CD4-positive, alpha-beta T cell treated with Interleukin-17A for 4 hours (primary cell): ENCODE data around the gene FAM199X.
"Not testable (repeated sequence)": the region's sequence is repeated elsewhere in the genome, so short reads cannot be mapped to it uniquely, and the experiment has no call there.

Experiments used
- DNase-seq: peaks from one replicate; pipeline ENCODE4 v3.0.0-alpha.2; 2020; ENCODE audit warnings: mixed read lengths

Gene FAM199X

DNA sequence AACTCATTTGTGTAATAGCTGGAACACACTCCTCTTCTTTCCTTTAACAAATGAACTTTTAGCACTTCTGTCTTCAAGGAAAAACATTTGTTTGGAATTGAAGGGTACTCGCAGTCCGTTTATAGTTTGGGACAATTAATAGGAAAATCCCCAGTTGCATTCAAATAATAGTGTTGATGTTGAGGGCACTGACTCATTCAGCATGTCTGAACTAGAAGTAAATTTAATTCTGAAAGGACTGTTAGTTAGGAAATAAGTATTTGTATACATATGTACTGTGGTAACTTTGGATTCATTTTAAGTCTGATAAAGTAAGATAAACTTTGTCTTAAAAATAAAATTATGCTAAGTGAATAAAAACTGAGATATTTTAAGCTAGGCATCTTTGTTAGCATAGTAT is 27.2 kb downstream of the FAM199X start:
- no peak for DNase-seq

DNA sequence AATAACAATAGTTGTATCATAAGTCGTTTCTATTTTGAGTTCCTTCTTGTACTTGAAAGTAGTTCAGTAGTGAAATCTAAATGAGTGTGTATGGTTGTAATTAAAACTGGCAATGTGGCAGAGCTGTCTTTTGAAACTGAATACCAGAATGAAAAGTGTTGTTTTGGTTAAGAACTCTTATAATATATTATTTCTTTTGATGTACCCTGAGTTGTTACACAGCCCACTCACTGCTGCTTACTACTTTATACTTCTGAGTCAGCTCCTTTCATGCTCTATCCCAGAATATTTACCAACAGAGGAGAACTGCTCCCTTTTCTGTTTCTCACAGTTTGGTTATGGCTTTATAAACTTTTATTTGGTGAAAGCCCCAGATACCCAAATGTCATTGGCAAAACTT is 28.8 kb downstream of the FAM199X start:
- DNase-seq, result no peak

DNA sequence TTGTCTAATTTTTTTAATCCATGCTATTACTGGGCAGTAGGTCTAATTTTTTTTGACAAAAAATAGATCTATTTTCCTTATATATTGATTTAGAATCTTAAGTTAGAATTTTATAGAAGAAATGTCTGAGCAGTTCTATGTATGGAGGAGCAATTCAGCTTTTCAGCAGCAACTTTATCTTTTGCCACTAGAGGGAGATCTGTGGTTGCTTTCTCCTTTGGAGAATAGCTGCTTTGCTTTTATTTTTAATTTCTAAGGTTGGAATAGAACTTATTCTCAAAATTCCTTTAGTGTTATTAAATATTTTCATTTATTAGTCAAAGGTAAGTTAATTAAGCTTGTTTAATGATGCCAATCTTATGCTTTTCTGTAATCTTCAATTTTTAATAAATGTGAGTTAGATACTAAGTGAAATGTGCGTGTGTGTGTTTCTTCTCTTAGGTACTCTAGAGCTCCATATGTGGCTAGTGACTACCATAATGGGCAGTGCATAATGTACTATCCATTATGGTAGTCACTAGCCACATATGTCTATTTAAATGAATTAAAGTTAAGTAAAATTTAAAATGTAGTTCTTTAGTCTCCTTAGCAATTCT is 29.3 kb downstream of the FAM199X start:
- DNase-seq, result no peak

DNA sequence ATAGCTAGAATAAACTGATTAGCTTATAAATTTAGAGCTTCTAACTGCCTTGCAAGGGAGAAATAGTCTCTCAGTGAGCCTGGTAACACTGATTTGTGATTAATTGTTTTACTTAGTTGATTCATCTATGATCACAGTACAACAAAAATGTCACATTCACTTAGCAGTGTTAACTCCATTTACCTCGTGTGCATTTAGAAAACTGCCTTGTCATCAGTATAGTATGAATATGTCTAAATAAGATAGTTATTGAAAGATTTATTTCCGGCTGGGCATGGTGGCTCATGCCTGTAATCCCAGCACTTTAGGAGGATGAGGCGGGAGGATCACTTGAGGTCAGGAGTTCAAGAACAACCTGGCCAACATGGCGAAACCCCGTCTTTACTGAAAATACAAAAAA is 39.3 kb downstream of the FAM199X start:
- no peak for DNase-seq

DNA sequence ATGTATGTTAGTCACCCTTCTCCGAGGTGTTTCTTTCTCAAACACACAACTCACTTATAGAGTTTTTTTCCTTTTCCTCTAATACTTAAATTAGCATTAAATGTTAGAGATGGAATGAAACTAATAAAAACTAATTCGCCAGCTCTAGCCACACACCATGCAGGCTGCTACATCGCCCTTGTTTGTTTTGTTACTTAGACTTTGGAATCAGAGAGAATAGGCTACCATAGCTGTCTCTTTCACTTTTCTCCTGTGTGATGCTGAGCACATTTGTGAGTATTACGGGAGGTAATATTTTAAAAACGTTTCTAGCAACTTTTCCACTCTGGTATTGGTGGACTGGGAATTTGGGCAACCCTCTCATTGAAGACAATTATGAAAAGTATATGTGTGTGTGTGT is 44.9 kb downstream of the FAM199X start:
- no peak for DNase-seq

DNA sequence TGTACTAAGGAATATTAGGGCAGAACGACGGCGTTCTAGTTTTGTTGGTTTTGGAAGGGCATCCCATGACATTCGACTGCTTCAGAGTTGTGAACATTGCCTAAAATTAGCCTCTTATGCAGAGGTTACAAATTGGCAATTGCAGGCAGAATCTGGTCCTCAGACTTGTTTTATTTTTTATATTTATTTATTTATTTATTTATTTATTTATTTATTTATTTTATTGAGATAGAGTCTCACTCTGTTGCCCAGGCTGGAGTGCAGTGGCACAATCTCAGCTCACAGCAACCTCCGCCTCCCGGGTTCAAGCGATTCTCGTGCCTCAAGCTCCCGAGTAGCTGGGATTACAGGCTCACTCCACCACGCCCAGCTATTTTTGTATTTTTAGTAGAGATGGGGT is 63.8 kb downstream of the FAM199X start:
- DNase-seq, result not testable (repeated sequence)
